GM18511 (cell line): ENCODE measurements around the gene NAPG.
"Not testable (repeated sequence)": the region's sequence is repeated elsewhere in the genome, so short reads cannot be mapped to it uniquely, and the experiment has no call there.

ENCODE experiments used
- ATAC-seq: cut with Tn5 transposase; IDR thresholded peaks from one replicate; pipeline ENCODE4 v1.9.1; 2021; ENCODE audit warnings: mild to moderate bottlenecking, moderate library complexity; ENCODE audit not compliant: unreplicated experiment

The NAPG gene

GRCh38 chr18:10574412-10574811, 48.6 kb downstream of the NAPG start:
- ATAC-seq, result not testable (repeated sequence)

DNA sequence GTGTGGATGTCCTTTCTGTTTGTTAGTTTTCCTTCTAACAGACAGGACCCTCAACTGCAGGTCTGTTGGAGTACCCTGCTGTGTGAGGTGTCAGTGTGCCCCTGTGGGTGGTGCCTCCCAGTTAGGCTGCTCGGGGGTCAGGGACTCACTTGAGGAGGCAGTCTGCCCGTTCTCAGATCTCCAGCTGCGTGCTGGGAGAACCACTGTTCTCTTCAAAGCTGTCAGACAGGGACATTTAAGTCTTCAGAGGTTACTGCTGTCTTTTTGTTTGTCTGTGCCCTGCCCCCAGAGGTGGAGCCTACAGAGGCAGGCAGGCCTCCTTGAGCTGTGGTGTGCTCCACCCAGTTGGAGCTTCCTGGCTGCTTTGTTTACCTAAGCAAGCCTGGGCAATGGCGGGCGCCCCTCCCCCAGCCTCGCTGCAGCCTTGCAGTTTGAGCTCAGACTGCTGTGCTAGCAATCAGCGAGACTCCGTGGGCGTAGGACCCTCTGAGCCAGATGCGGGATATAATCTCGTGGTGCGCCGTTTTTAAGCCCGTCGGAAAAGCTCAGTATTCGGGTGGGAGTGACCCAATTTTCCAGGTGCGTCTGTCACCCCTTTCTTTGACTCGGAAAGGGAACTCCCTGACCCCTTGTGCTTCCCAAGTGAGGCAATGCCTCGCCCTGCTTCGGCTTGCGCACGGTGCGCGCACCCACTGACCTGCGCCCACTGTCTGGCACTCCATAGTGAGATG, 52.2 kb downstream of the NAPG start:
- ATAC-seq, result not testable (repeated sequence)

DNA sequence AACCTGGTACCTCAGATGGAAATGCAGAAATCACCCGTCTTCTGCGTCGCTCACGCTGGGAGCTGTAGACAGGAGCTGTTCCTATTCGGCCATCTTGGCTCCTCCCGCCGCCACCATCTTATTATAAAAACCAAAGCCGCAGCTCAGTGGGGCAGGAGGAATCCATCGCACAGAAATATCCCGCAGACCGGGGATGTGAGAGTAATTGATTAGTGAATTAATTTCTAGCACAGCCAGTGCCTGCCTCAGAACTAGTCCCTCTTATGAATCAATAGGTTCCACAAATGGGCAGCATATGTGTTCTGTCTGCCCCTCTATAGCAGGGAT, 52.7 kb downstream of the NAPG start:
- not testable (repeated sequence) for ATAC-seq

DNA sequence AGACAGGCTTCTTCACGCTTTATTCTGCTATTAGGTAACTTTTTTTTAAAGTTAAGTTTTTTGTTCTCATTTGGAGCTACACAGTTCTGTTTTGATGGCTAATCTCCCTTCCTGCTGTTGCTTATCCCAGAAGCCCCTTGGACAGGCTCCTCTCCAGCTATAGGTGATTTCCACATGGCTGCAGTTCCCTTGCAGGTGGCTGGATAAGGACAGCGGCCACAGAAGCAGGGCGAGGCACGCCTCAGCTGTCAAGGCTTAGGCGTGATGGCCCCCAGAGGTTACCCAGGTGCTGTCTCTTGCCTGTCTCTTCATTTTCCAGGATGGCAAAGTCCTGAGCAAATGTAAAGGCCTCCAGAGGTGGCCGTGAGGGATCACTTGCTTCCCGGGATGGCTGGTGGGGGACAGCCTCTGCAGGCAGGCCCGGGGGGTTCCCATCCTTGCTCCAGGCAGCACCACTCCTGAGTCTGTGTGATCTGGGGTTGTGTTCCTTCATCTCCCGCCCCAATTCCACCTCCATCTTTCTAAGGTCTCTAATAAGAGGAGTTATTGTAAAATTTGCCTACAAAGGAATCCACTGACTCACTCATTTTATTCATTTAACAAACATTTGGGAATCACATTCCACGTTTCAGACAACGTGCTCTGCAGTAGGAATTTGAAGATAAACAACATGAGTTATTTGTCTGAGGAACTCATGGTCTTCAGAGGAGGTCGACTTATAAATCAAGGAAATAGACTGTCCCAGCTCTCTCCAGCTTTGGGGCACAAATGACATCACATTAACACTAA, 53.4 kb downstream of the NAPG start:
- ATAC-seq, result no peak

GRCh38 chr18:10580215-10580614, 54.4 kb downstream of the NAPG start:
- no peak for ATAC-seq

- no peak for ATAC-seq
These were observed 59.4 kb downstream of the NAPG start for GRCh38 chr18:10585260-10585659.

GRCh38 chr18:10588975-10589374, 63.1 kb downstream of the NAPG start:
- no peak for ATAC-seq

DNA sequence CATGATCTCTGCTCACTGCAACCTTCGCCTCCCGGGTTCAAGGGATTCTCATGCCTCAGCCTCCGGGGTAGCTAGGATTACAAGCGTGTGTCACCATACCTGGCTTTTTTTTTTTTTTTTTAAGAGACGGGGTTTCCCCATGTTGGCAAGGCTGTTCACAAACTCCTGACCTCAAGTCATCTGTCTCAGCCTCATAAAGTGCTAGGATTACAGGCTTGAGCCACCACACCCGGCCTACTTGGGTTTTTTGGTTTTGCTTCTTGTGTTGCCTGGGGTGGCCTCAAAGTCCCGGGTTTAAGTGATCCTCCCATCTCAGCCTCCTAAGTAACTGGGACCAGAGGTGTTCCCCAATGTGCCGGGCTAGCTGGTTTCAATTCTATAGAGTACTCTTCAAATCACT, 64.6 kb downstream of the NAPG start:
- ATAC-seq, result no peak

GRCh38 chr18:10591896-10592295, 66.1 kb downstream of the NAPG start:
- no peak for ATAC-seq

- not testable (repeated sequence) for ATAC-seq
These were observed 67.7 kb downstream of the NAPG start for GRCh38 chr18:10593366-10594022.

DNA sequence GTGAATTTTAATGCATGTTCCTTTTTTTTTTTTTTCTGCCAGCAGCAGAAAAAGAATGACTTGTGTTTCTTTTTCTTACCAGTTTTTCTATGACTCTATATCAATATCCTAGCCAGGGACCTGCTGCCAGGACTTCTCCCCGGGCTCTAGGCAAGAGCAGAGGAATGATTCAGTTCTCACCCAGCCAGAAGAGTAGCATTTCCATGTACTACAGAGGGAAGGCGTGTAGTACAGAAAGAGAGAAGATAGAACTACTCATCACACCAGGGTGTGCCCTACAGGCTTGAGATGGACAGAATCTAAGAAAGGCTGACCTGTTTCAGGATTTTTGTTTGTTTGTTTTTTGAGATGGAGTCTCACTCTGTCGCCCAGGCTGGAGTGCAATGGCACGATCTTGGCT, 70.1 kb downstream of the NAPG start:
- ATAC-seq, result not testable (repeated sequence)

DNA sequence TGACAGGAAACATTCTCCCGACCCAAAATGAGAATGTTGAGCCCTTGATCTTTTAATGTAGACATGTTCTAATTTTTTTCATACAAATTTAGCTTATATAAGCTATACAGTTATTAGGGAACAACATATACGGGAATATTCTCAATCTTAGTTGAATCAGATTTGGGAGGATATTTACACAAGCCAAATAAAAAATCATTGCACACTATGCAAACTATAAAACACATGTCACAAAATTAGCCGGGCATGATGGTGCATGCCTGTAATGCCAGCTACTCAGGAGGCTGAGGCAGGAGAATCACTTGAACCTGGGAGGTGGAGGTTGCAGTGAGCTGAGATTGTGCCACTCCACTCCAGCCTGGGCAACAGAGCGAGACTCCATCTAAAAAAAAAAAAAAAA, 71.9 kb downstream of the NAPG start:
- not testable (repeated sequence) for ATAC-seq

DNA sequence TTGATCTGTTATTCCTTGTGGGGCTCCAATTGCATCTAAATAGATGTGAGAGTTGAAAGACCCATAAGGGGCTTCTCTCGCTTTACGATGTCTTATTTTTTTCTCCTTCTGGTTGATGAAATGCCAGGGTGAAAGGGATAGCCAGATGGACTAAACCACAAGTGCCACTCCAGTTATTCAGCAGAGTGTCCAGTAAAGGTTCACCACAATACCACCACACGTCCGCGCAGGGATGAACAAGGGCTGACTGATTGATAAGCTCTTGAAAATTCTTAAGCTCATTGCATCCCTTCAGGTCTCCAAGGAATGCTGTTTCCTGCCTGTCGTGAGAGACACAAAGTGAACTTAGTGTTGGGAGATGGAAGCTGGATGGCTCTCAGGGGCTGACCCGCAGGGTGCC, 74.9 kb downstream of the NAPG start:
- ATAC-seq, result not testable (repeated sequence)
